KMS-11 (cell line): ENCODE results near the gene TRAPPC11.

ENCODE experiments used
- H2AFZ ChIP-seq: fragments of 200-600 bp; sonication (generic); 2 replicates; pipeline ENCODE4 v1.6.1; 2016; ENCODE audit warnings: antibody characterized with exemption, mixed run types, low read depth
- H3K27ac ChIP-seq: fragments of 200-600 bp; sonication (generic); 2 replicates; pipeline ENCODE4 v1.6.1; 2016; ENCODE audit warnings: mild to moderate bottlenecking, mixed run types
- H3K27me3 ChIP-seq: fragments of 200-600 bp; sonication (generic); 2 replicates; pipeline ENCODE4 v1.6.1; 2017; ENCODE audit warnings: mild to moderate bottlenecking, low read depth, mixed run types, moderate library complexity; ENCODE audit not compliant: insufficient read depth
- H3K36me3 ChIP-seq: fragments of 200-600 bp; sonication (generic); 2 replicates; pipeline ENCODE4 v1.6.1; 2017; ENCODE audit warnings: mild to moderate bottlenecking, mixed run types; ENCODE audit not compliant: insufficient read depth
- H3K4me1 ChIP-seq: fragments of 200-600 bp; sonication (generic); 2 replicates; pipeline ENCODE4 v1.6.1; 2016; ENCODE audit warnings: mild to moderate bottlenecking, low read depth, mixed run types; ENCODE audit not compliant: poor library complexity, severe bottlenecking
- H3K4me2 ChIP-seq: fragments of 200-600 bp; sonication (generic); 2 replicates; pipeline ENCODE4 v1.7.0; 2016; ENCODE audit warnings: mild to moderate bottlenecking, mixed run types
- H3K4me3 ChIP-seq: fragments of 200-600 bp; sonication (generic); IDR thresholded peaks from 2 replicates; pipeline ENCODE4 v1.6.1; 2017; ENCODE audit warnings: low read depth, low read length, mixed read lengths; ENCODE audit not compliant: insufficient read depth
- H3K79me2 ChIP-seq: fragments of 200-600 bp; sonication (generic); 2 replicates; pipeline ENCODE4 v1.6.1; 2016; ENCODE audit warnings: low read depth, mixed run types; ENCODE audit not compliant: insufficient read depth
- H3K9ac ChIP-seq: fragments of 200-600 bp; sonication (generic); 2 replicates; pipeline ENCODE4 v1.6.1; 2016; ENCODE audit warnings: mild to moderate bottlenecking, mixed run types
- H4K20me1 ChIP-seq: fragments of 200-600 bp; sonication (generic); 2 replicates; pipeline ENCODE4 v1.6.1; 2016; ENCODE audit warnings: mild to moderate bottlenecking, mixed run types; ENCODE audit not compliant: insufficient read depth
- TF ChIP-seq, protein P1 (sequence below): fragments of 200-600 bp; sonication (generic); conservative IDR thresholded peaks from 2 replicates; pipeline ENCODE4 v1.6.1; 2017; ENCODE audit warnings: low read depth, mild to moderate bottlenecking, antibody characterized with exemption, low read length, moderate library complexity, mixed read lengths

TRAPPC11 gene

GRCh38 chr4:183638436-183638835 is 20.7 kb upstream of the TRAPPC11 start:
- H3K4me3 ChIP-seq: no peak overlapping the region
- no peaks in the 10 kb centered on the region for H4K20me1 ChIP-seq
- no peaks in the 10 kb centered on the region for H3K36me3 ChIP-seq
- no peaks in the 10 kb centered on the region for H3K4me1 ChIP-seq
- H3K79me2 ChIP-seq: no peaks in the 10 kb centered on the region
- no peak overlapping the region for H3K4me2 ChIP-seq
- TF ChIP-seq, protein P1, sequence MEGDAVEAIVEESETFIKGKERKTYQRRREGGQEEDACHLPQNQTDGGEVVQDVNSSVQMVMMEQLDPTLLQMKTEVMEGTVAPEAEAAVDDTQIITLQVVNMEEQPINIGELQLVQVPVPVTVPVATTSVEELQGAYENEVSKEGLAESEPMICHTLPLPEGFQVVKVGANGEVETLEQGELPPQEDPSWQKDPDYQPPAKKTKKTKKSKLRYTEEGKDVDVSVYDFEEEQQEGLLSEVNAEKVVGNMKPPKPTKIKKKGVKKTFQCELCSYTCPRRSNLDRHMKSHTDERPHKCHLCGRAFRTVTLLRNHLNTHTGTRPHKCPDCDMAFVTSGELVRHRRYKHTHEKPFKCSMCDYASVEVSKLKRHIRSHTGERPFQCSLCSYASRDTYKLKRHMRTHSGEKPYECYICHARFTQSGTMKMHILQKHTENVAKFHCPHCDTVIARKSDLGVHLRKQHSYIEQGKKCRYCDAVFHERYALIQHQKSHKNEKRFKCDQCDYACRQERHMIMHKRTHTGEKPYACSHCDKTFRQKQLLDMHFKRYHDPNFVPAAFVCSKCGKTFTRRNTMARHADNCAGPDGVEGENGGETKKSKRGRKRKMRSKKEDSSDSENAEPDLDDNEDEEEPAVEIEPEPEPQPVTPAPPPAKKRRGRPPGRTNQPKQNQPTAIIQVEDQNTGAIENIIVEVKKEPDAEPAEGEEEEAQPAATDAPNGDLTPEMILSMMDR: no peak
- H3K27ac ChIP-seq: no peak overlapping the region
- no peaks in the 10 kb centered on the region for H3K27me3 ChIP-seq
- H3K9ac ChIP-seq: no peak overlapping the region
- H2AFZ ChIP-seq: no peak overlapping the region

- Histone ChIP-seq H3K9ac (no peak overlapping the region), H2AFZ (no peak overlapping the region), H3K27me3 (no peaks in the 10 kb centered on the region), H4K20me1 (no peaks in the 10 kb centered on the region), H3K27ac (no peak overlapping the region), H3K79me2 (no peaks in the 10 kb centered on the region), H3K4me3 (no peak overlapping the region), H3K36me3 (no peaks in the 10 kb centered on the region), H3K4me1 (no peaks in the 10 kb centered on the region), H3K4me2 (no peak overlapping the region)
- TF ChIP-seq, protein P1: no peak
Measured at GRCh38 chr4:183639291-183639690, 19.8 kb upstream of the TRAPPC11 start.

GRCh38 chr4:183645326-183645725 is 13.8 kb upstream of the TRAPPC11 start:
- Histone ChIP-seq H3K4me2 (no peak overlapping the region), H3K4me3 (no peak overlapping the region), H3K79me2 (no peaks in the 10 kb centered on the region), H2AFZ (no peak overlapping the region), H3K27me3 (no peaks in the 10 kb centered on the region), H3K36me3 (peaks cover 18% of the 10 kb centered on the region; the same call in 1 of the 2 replicates), H4K20me1 (no peaks in the 10 kb centered on the region), H3K27ac (no peak overlapping the region), H3K4me1 (no peaks in the 10 kb centered on the region), H3K9ac (no peak overlapping the region)
- TF ChIP-seq, protein P1: no peak

DNA sequence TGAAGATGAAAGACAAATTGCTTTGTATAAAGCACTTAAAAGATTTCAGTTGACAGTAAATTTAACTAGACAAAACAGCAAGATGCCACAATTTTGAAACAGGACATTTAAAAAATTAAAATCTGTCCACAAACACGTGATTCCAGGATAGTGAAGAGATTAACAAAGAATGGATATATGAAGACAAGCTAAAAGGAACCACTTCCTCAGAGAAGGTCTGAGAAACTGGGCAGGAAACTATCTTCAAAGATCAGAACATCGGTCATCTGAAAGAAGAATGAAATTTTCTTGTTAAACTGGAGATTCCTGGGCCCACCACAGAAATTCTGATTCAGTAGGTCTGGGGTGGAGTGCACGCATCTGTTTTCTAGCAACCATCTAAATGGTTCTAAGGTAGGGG is 1.5 kb upstream of the TRAPPC11 start:
- Histone ChIP-seq H3K36me3 (no peaks in the 10 kb centered on the region; the same call in 1 of the 2 replicates), H3K9ac (no peak overlapping the region), H3K4me2 (peak overlapping the region; percentile 88), H4K20me1 (no peaks in the 10 kb centered on the region), H3K4me1 (peaks cover 17% of the 10 kb centered on the region), H3K27ac (no peak overlapping the region), H2AFZ (no peak overlapping the region), H3K27me3 (no peaks in the 10 kb centered on the region), H3K79me2 (peaks cover 43% of the 10 kb centered on the region; the same call in 1 of the 2 replicates), H3K4me3 (no peak overlapping the region)
- TF ChIP-seq, protein P1: no peak
